T-helper 9 cell (primary cell): ENCODE data around the gene OR8K3.

Experiments
- DNase-seq: peaks from one replicate; pipeline ENCODE4 v3.0.0-alpha.2; 2020
- total RNA-seq, 2 donors: gene quantifications; one replicate each; lab custom pipeline; 2026; lab: John Stamatoyannopoulos, UW

OR8K3 gene
- 0 reads per million in 2 donors for total RNA-seq

- DNase-seq, result no peak
Measured at GRCh38 chr11:56314844-56315243, at the start of gene OR8K3. Gene OR8K3, plus strand, starts transcription at chr11:56315144. Its CDS starts 3,163 bp downstream, at chr11:56318307.

DNA sequence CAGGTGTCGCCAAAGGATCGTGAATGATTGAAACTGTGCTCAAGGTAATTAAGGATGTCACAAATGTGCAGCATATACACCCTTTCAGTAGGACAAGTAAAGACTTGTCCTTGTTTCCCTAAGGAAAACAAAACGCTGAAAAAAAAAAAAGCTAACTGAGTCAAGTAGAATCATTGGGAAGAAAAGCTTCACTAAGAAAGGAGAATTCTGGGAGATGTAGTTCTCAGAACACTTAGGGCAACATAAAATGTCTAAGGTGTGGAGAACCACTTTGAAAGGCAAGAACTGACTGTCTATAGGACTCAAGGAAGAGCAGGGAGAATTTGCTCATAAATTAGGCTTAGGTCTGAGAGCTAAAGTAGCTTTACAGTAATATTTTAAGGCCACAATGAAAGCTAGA is 43.9 kb upstream of the OR8K3 start:
- no peak for DNase-seq

GRCh38 chr11:56273854-56274253 is 41.1 kb upstream of the OR8K3 start, which contains the start of gene OR5T1:
Gene OR5T1, plus strand, starts transcription at chr11:56274154. Its CDS starts 1,485 bp downstream, at chr11:56275639.
- no peak for DNase-seq

- no peak for DNase-seq
Measured at GRCh38 chr11:56292154-56292553, 22.8 kb upstream of the OR8K3 start, which contains the start of gene OR8H1. Gene OR8H1, minus strand, starts transcription at chr11:56292254. Its CDS starts 1,192 bp downstream, at chr11:56291062.

GRCh38 chr11:56296898-56297297 is 18.0 kb upstream of the OR8K3 start:
- DNase-seq, result no peak

GRCh38 chr11:56307836-56308235 is 7.1 kb upstream of the OR8K3 start:
- DNase-seq, result no peak

DNA sequence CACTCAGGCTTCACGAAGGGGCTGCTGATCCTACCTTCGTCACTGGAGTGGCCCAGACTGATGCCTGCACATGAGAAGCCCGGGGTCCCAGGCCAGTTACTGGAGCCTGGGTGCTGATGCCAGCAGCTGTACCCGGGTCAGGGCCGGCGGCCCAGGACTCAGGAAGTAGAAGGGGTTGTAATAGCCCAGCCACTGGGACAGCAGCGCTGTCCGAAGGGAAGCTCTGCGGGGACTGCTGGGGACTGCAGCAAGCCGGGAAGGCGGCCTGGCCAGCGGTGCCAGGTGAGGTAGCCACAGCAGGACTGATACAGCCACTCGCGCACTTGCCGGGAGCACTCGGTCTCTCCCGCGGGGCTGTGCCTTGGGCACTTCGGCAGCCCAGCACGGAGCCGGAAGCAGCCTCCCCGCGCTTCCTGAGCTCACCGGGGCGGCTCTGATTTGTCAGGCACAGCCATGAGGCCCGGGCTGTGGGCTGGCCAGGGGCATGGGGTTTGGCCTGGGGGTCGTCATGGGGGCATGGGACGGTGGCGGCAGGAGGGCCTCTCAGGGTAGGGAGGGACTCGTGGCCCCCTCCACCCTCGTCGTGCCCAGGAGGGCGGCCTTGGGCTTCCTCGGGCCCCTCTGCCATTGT is 17.0 kb downstream of the OR8K3 start:
- no peak for DNase-seq

DNA sequence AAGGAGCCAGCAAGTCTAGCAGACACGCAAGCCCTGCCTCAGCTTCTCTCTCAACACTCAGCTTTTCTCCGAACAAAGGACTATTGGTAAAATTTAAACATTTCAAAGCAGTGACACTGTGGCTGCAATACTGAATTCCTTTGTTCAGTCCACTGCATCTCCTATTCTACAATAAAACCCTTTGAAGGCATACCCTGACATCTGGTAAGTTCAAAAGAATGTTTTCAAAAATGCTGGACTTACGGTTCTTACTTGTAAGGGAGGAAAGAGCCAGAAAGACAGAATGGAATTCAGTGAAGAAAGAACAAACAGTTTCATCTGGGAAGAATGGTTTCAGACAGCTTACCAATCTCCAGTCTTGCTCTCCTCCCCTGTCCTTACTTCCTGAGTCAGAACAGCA is 18.2 kb downstream of the OR8K3 start:
- DNase-seq, result no peak

- no peak for DNase-seq
Measured at GRCh38 chr11:56340289-56340688, 25.3 kb downstream of the OR8K3 start.

DNA sequence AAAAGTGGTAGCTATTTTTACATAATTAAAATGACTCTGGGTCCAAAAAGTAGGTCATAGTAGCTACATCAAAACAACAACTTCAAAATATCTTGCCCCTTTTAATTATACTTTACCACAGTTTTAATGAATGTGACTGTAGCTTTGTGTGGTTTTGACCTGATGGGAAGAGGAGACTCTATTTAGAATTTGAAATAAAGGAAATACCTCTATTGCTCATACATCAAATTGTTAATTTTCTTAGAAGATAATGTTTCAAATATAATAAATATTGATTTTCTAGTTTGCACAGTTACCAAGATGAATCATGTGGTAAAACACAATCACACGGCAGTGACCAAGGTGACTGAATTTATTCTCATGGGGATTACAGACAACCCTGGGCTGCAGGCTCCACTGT is 30.8 kb downstream of the OR8K3 start, which contains the start of gene OR8K1:
TSS of gene OR8K1 (plus strand) at position 301 of the 400 bp plus-strand sequence. CDS start at position 301, 0 bp downstream.
- no peak for DNase-seq

- DNase-seq, result no peak
Measured at GRCh38 chr11:56353991-56354390, 39.0 kb downstream of the OR8K3 start, which contains the start of gene OR8J1. Gene OR8J1, plus strand, starts transcription at chr11:56354291. Its CDS starts 5,956 bp downstream, at chr11:56360247.
